ENCODE measurements around the gene BCAS4.
"Not testable (repeated sequence)": the region's sequence is repeated elsewhere in the genome, so short reads cannot be mapped to it uniquely, and the experiment has no call there.

BCAS4 gene

DNA sequence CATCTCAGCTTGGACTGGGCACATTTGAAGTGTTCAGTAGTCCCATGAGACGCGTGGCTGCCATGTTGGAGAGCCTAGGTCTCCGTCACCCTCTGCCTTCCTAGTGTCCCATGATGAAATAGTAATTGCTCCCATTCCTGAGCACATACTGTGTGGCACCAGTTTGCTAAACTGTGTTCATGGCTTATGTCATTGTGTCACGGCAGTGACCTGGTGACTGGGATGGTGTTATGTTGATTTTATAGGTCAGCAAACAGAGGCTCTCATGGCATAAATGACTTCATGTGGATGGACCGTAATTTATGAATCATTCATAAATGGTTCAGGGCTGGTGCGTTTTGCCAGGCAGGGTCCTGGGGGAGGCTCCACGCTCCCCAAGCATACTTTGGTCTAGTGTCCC is 3.8 kb downstream of the BCAS4 start:
- in situ Hi-C loops (cut with MboI; ENCODE audit: low sequenced_read_pairs), result no loop called here

GRCh38 chr20:50799176-50799889 is 4.5 kb downstream of the BCAS4 start:
- in situ Hi-C loops (cut with MboI; ENCODE audit: low sequenced_read_pairs), result no loop called here

DNA sequence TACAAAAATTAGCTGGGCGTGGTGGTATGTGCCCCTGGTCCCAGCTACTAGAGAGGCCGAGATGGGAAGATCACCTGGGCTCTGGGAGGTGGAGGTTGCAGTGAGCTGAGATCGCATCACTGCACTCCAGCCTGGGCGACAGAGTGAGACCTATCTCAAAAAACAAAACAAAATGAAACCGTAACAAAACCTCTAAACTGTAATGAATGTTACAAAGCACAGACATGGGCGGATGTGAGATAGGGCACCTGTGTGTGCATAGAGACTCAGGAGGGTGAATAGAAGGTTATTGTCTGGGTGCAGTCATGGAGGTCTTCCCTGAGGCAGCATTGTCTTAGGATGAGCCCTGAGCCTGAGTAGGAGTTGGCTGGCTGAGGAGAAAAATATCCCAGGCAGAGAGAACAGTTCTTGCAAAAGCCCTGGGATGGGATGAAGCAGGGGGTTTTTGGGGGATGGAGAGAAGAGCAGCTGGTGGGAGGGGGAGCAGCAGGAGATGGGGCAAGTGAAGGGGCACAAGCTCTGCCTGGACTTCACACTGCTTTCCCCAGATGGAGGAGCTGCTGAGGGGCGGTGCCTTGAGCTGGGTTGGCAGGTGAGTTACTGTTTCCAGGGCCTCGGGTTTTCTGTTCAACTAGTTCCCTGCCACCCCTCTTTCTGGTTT is 5.2 kb downstream of the BCAS4 start:
- in situ Hi-C loops (cut with MboI; ENCODE audit: low sequenced_read_pairs), result no loop called here

DNA sequence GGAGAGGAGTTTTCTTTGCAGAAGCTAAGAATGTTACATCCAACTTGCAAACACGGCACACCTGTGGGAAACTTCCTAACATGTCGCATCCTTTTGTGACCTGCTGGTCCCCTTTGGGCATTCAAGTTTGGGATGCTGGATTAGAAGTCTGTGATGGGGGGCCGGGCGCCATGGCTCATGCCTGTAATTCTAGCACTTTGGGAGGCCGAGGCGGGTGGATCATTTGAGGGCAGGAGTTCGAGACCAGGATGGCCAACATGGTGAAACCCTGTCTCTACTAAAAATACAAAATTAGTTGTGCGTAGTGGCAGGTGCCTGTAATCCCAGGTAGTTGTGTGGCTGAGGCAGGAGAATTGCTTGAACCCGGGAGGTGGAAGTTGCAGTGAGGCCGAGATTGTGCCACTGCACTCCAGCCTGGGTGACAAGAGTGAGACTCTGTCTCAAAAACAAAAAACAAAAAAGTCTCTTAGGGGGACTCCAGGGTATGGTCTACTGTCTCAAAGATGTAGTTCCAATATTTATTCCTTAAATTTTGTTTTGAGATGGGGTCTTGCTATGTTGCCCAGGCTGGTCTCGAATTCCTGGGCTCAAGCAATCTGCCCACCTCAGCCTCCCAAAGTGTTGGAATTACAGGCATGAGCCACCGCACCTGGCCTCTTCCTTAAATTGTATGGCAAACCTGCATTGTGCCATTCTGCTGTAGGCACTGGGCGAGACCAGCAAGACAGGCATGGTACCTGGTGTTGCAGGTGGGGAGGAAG is 6.3 kb downstream of the BCAS4 start:
- in situ Hi-C loops (cut with MboI; ENCODE audit: low sequenced_read_pairs), result not testable (repeated sequence)

DNA sequence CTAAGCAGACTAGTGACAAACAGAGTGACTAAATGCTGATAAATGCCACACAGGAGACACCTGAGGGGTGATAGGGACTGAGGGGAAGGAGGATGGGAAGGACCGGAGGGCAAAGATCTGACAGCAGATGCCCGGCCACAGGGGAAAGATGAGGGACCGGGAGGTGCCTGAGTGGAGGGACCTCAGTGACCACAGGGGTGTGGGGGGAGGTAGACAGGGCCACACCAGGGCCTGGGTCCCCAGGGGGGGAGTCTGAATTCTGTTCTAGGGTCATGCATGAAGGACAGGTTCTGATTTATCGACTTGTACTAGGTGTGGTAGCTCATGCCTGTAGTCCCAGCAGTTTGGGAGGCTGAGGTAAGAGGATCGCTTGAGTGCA is 6.9 kb downstream of the BCAS4 start:
- in situ Hi-C loops (cut with MboI; ENCODE audit: low sequenced_read_pairs), result no loop called here

DNA sequence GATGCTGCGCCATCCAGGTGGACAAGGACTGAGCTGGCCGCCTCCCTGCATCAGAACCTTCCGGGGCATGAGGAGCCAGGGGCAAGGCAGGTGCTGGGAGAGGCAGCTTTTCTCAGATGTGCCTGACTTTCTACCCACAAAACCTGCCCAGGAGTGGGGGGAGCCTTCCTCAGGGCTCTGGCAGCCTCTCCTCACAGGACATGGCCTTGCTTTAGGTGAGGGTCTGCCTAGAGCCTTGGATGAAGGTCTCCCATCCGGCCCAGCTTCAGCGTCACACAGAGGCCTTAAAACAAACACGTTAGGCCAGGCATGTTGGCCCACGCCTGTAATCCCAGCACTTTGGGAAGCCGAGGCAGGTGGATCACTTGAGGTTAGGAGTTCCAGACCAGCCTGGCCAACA is 7.4 kb downstream of the BCAS4 start:
- in situ Hi-C loops (cut with MboI; ENCODE audit: low sequenced_read_pairs), result no loop called here

DNA sequence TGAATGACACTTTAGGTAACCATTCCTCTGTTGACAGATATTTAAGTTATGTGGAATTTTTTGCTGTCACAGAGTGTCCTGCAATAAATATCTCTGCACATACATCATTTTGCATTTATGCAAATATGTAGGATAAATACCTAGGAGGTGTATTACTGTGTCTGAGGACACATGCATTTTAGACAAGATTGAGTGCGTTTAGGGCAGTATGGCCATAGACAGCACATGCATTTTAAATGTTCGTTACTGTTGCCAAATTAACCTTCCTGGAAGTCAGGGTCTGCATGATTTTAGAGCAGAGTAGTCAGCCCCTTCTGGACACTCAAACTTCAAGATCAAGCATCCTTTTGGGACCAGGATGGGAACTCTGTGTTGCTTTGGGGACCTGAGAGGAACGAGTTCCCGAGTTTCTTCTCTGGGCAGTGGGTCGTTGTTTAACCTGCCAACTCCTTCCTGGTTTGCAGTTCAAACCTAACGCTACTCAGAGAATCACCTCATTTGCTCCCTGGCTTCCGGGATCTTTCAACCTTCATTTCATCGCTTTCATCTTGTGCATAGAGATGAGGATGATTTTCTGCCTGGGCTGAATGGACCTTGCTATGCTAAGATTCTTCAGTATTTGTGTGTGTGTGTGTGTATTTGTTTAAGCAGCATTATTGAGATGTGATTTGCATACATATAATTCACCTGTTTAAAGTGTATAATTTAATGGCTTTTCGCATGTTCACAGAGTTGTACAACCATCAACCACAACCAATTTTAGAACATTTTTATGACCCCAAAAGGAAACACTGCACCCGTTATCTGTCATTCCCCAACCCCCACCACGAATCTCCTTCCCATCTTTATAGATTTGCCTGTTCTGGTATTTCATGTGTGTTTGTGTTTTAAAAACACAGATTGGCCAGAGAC is 9.8 kb downstream of the BCAS4 start:
- in situ Hi-C loops (cut with MboI; ENCODE audit: low sequenced_read_pairs), result no loop called here

DNA sequence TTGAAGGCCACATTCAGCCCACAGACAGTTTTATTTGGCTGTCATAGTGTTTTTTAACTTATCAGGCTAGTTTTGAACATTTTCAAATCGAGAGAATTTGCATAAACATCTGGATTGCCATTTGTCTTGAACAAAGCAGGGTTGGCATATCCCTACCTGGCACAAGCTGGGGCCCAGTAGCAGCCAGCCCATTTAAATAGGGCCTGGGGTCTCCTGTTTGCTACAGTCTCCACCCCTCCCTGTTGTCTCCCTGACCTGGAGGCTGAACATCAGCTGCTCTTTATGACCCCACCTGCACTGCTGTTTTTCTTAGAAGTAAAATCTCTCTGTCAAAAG is 10.5 kb downstream of the BCAS4 start:
- in situ Hi-C loops (cut with MboI; ENCODE audit: low sequenced_read_pairs), result no loop called here

DNA sequence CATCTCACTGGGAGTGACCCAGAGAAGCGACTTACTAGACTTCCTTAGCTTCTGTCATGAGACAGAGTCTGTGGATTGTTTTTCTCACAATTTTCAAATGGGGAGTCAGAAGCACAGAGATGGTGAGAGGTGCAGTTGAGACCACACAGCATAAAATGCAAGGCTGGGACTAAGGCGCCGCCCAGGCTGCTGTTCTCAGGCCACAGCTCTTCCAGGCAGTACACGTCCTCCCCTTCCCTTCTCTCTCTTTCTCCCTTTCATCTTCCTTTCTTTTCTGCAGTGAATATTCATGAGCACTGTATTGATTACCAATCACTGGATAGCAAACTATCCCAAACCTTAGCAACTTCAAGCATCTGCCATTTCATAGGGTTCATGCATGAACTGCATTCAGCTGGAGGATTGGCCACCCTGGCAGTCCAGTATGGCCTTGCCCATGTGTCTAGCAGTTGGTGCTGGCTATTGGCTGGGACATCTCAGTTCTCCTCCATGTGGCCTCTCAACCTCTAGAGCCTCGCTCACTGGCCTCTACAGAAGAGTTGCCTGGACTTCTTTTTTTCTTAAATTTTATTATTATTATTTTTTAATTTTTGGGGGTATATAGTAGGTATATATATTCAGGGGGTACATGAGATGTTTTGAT is 11.4 kb downstream of the BCAS4 start:
- in situ Hi-C loops (cut with MboI; ENCODE audit: low sequenced_read_pairs), result no loop called here

- in situ Hi-C loops (cut with MboI; ENCODE audit: low sequenced_read_pairs), result no loop called here
These were observed 15.2 kb downstream of the BCAS4 start for GRCh38 chr20:50810063-50810462.

DNA sequence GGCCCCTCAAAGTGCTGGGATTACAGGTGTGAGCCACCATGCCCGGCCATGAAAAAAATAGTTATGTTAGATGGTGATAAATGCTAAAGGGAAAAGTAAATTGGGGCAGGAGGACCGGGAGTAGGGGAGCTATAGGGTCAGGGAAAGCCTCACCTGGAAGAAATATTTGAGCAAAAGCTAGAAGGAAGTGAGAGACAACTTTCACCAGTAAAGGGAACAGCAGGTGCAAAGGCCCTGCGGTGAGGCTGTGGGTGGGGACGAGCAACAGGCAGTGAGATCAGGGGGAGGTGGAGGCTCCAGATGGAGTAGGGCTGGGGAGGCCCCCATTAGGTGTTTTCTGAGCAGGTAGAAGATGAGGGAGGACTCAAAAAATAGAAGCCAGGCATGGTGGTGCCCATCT is 16.0 kb downstream of the BCAS4 start:
- in situ Hi-C loops (cut with MboI; ENCODE audit: low sequenced_read_pairs), result no loop called here

DNA sequence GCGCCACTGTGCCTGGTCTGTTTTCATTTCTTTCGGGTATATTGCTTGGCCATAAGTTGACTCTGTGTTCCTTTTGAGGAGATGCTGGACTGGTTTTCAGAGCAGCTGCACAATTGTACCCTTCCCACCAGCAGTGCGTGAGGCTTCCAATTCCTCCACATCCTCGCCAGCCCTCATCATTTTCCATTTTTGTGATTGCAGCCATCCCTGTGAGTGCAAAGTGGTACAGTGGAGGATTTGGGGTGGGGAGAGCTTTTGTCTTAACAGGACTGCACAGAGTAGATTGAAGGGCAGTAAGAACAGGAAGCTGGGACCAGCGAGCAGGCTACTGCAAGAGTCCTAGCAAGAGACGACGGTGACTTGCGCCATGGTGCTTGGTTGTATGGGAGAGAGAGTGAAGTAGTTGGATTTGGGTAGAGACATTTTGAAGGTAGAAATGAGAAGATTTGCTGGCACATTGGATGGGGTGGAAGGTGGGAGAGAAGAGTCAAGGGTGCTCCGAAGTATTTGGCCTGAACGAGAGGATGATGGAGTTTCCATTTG is 18.3 kb downstream of the BCAS4 start:
- in situ Hi-C loops (cut with MboI; ENCODE audit: low sequenced_read_pairs), result no loop called here

GRCh38 chr20:50813801-50814200 is 18.9 kb downstream of the BCAS4 start:
- in situ Hi-C loops (cut with MboI; ENCODE audit: low sequenced_read_pairs), result no loop called here

DNA sequence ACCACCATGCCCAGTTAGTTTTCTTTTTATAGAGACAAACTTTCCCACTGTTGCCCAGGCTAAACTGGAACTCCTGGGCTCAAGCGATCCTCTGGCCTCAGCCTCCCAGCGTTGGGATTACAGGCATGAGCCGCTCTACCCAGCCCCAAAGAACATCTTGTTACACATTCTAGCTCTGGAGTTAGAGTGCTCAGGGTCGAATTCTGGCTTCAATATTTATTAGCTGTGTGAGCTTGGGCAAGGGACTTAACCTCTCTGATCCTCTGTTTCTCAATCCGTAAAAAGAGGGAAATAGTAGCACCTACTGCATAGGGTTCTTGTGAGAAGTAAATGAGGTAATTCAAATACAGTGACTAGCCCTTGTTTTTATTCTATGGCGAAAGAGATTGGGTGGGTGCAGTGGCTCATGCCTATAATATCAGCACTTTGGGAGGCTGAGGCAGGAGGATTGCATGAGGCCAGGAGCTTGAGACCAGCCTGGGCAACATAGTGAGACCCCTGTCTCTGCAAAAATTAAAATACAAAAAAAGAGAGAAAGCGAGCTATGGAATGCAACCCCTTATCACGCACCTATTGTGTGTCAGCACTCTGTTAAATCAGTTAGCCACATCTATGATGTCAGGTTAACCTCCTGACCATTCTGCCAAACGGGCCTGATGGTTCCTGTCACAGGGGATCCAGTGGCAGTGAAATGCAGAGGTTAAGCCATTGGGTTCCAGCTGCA is 19.7 kb downstream of the BCAS4 start:
- in situ Hi-C loops (cut with MboI; ENCODE audit: low sequenced_read_pairs), result no loop called here

GRCh38 chr20:50815162-50815989 is 20.5 kb downstream of the BCAS4 start:
- in situ Hi-C loops (cut with MboI; ENCODE audit: low sequenced_read_pairs), result no loop called here

- in situ Hi-C loops (cut with MboI; ENCODE audit: low sequenced_read_pairs), result no loop called here
These were observed 22.9 kb downstream of the BCAS4 start for GRCh38 chr20:50817776-50818172.

GRCh38 chr20:50819349-50819748 is 24.5 kb downstream of the BCAS4 start:
- in situ Hi-C loops (cut with MboI; ENCODE audit: low sequenced_read_pairs), result no loop called here

DNA sequence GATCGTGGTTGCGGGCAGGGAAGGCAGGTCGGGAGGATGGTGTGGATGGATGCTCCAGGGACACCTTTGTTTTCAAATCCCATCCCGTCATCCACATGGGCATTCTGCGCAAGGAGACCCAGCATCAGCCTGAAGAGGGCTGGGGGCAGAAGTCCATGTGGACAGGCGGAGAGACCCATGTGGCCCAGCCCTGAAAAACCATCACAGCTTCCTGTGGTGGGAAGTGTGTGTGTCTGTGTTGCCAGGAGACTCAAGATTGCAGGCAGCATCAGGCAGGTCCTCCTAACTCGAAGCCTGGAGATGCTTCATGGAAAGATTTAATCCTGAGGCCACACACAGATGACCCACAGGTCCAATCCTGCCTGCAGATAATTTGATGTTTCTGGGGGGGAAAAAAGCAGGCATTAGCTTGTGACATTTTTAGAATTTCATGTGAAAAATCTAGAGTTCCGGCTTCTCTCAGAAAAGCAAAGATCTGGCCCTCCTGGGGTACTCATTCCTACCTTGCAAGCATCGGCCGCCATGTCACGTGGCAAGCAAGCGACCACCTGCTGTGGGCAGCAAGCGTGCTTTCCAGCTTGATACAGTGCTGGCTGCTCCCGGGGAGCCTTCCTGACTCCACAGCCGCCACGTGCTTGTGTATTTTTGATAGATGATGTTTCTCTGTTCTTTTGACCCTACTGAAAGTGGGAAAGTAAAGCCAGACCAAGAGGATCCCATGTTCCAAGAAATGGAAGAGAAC is 25.8 kb downstream of the BCAS4 start:
- in situ Hi-C loops (cut with MboI; ENCODE audit: low sequenced_read_pairs), result no loop called here
